Brain microvascular endothelial cell (primary cell): Measurements from ENCODE around the gene PLAAT3.

Experiments
- DNase-seq: peaks from one replicate; pipeline ENCODE4 v3.0.0-alpha.2; 2020
- H3K27ac ChIP-seq: fragments of 250-450 bp; sonication (Bioruptor Pico); 2 replicates; pipeline ENCODE4 v1.5.1; 2020; ENCODE audit warnings: mild to moderate bottlenecking, moderate library complexity
- H3K27me3 ChIP-seq: fragments of 250-450 bp; sonication (Bioruptor Pico); replicated peaks from 2 replicates; pipeline ENCODE4 v1.5.1; 2020; ENCODE audit warnings: mild to moderate bottlenecking
- H3K36me3 ChIP-seq: fragments of 250-450 bp; sonication (Bioruptor Pico); replicated peaks from 2 replicates; pipeline ENCODE4 v1.5.1; 2020; ENCODE audit warnings: mild to moderate bottlenecking
- H3K4me3 ChIP-seq: 2 replicates; pipeline ENCODE4 v1.5.1; 2011; ENCODE audit warnings: low read depth, mild to moderate bottlenecking, control low read depth, low read length, moderate library complexity
- CTCF ChIP-seq: IDR thresholded peaks from 2 replicates; pipeline ENCODE4 v1.5.1; 2011; ENCODE audit warnings: low read depth, mild to moderate bottlenecking, moderate library complexity, low read length, control low read depth, inconsistent platforms; ENCODE audit errors: missing control alignments
- in situ Hi-C: cut with HindIII; loops from 2 replicates; pipeline ENCODE4 v1.10.0; 2017; ENCODE audit warnings: low sequenced_read_pairs, low pct_ligation_motif_present

Gene PLAAT3

GRCh38 chr11:63614136-63614671, at the start of gene PLAAT3:
TSS of gene PLAAT3 (minus strand) at chr11:63614433. CDS start at chr11:63614014, 419 bp downstream.
- H3K4me3 ChIP-seq, result peak within 1 kb of the TSS; percentile 61
- H3K27ac ChIP-seq, result no peak within 1 kb of the TSS
- in situ Hi-C loops, result no loop called here
- no peak for DNase-seq
- no peaks in the 10 kb centered on the region for H3K27me3 ChIP-seq
- no peak for TF ChIP-seq CTCF
- H3K36me3 ChIP-seq, result no peaks in the 10 kb centered on the region

- DNase-seq, result peak; percentile 73
- Histone ChIP-seq H3K27me3 (no peaks in the 10 kb centered on the region), H3K4me3 (no peak overlapping the region), H3K36me3 (no peaks in the 10 kb centered on the region), H3K27ac (peak overlapping the region; percentile 50)
- in situ Hi-C loops, result no loop called here
- TF ChIP-seq CTCF, result no peak
Measured at GRCh38 chr11:63663809-63664208, 49.6 kb upstream of the PLAAT3 start.

GRCh38 chr11:63660972-63661371, 46.7 kb upstream of the PLAAT3 start:
- in situ Hi-C loops, result no loop called here
- H3K27me3 ChIP-seq, result no peaks in the 10 kb centered on the region
- no peak for DNase-seq
- no peak overlapping the region for H3K27ac ChIP-seq
- peaks cover 3% of the 10 kb centered on the region for H3K36me3 ChIP-seq
- H3K4me3 ChIP-seq, result no peak overlapping the region
- no peak for TF ChIP-seq CTCF

- TF ChIP-seq CTCF, result no peak
- Histone ChIP-seq H3K4me3 (no peak overlapping the region), H3K27ac (no peak overlapping the region), H3K36me3 (peaks cover 29% of the 10 kb centered on the region), H3K27me3 (no peaks in the 10 kb centered on the region)
- in situ Hi-C loops, result no loop called here
- no peak for DNase-seq
Measured at GRCh38 chr11:63652671-63653070, 38.4 kb upstream of the PLAAT3 start.

- no peak for TF ChIP-seq CTCF
- DNase-seq, result no peak
- Histone ChIP-seq H3K27me3 (no peaks in the 10 kb centered on the region), H3K4me3 (no peak overlapping the region), H3K27ac (no peak overlapping the region), H3K36me3 (peaks cover 50% of the 10 kb centered on the region)
- in situ Hi-C loops, result no loop called here
Measured at GRCh38 chr11:63643205-63643604, 29.0 kb upstream of the PLAAT3 start.

GRCh38 chr11:63641727-63642126, 27.5 kb upstream of the PLAAT3 start:
- no peaks in the 10 kb centered on the region for H3K27me3 ChIP-seq
- peaks cover 40% of the 10 kb centered on the region for H3K36me3 ChIP-seq
- no peak overlapping the region for H3K27ac ChIP-seq
- in situ Hi-C loops, result no loop called here
- H3K4me3 ChIP-seq, result no peak overlapping the region
- DNase-seq, result no peak
- TF ChIP-seq CTCF, result no peak
